Chondrocyte (in vitro differentiated cells): Measurements from ENCODE around the gene MICAL3. TPM values are rescaled to one million over a fixed set of nuclear protein-coding genes. Genes with fewer than 3 reads are reported as not detected.

ENCODE experiments used
- DNase-seq: peaks from one replicate; pipeline ENCODE4 v3.0.0; 2021; ENCODE audit warnings: mixed read lengths, low spot score
- H3K27ac Mint-ChIP-seq: one replicate; pipeline ENCODE4 v1.8.0; 2021; ENCODE audit warnings: mild to moderate bottlenecking, moderate library complexity, mixed read lengths; ENCODE audit not compliant: unreplicated experiment
- H3K27me3 Mint-ChIP-seq: 2 replicates; pipeline ENCODE4 v1.8.0; 2021; ENCODE audit warnings: low read depth, mixed read lengths
- H3K36me3 Mint-ChIP-seq: 2 replicates; pipeline ENCODE4 v1.8.0; 2021; ENCODE audit warnings: low read depth, mixed read lengths
- H3K4me1 Mint-ChIP-seq: 2 replicates; pipeline ENCODE4 v1.8.0; 2021; ENCODE audit warnings: low read depth, mild to moderate bottlenecking, mixed read lengths
- H3K4me3 Mint-ChIP-seq: one replicate; pipeline ENCODE4 v1.8.0; 2021; ENCODE audit warnings: mild to moderate bottlenecking, moderate library complexity, mixed read lengths; ENCODE audit not compliant: unreplicated experiment
- H3K9me3 Mint-ChIP-seq: 2 replicates; pipeline ENCODE4 v1.8.0; 2021; ENCODE audit warnings: low read depth, mixed read lengths
- CTCF ChIP-seq: fragments of 200-600 bp; sonication (generic); IDR thresholded peaks from 2 replicates; pipeline ENCODE4 v1.5.0; 2021; ENCODE audit warnings: antibody characterized with exemption, mild to moderate bottlenecking, moderate library complexity
- total RNA-seq: library from RNA; stranded (reverse); gene quantifications from 3 replicates; pipeline ENCODE4 v1.2.1, GENCODE V29; 2021

MICAL3 gene
- total RNA-seq, 1 donor from 2014 or later: 68.2 TPM

- no peak overlapping the region for H3K4me3 Mint-ChIP-seq
- TF ChIP-seq CTCF: no peak
- no peak overlapping the region for H3K27ac Mint-ChIP-seq
- H3K9me3 Mint-ChIP-seq: no peaks in the 10 kb centered on the region
- H3K27me3 Mint-ChIP-seq: no peaks in the 10 kb centered on the region
- H3K36me3 Mint-ChIP-seq: peaks cover 4% of the 10 kb centered on the region
- no peak for DNase-seq
- H3K4me1 Mint-ChIP-seq: no peaks in the 10 kb centered on the region
Measured at GRCh38 chr22:17789379-17790200, 234.8 kb downstream of the MICAL3 start.

GRCh38 chr22:17788528-17789378, 235.6 kb downstream of the MICAL3 start:
- no peak for TF ChIP-seq CTCF
- no peaks in the 10 kb centered on the region for H3K9me3 Mint-ChIP-seq

GRCh38 chr22:17787716-17788330, 236.5 kb downstream of the MICAL3 start:
- TF ChIP-seq CTCF: no peak
- H3K4me3 Mint-ChIP-seq: no peak overlapping the region
- H3K27ac Mint-ChIP-seq: no peak overlapping the region
- no peaks in the 10 kb centered on the region for H3K9me3 Mint-ChIP-seq
- peaks cover 5% of the 10 kb centered on the region for H3K4me1 Mint-ChIP-seq
- no peaks in the 10 kb centered on the region for H3K36me3 Mint-ChIP-seq
- H3K27me3 Mint-ChIP-seq: no peaks in the 10 kb centered on the region
- DNase-seq: no peak

More at GRCh38 chr22:17788528-17789378, 235.6 kb downstream of the MICAL3 start:
- Mint-ChIP-seq H3K4me3 (no peak overlapping the region), H3K4me1 (no peaks in the 10 kb centered on the region), H3K27me3 (no peaks in the 10 kb centered on the region), H3K27ac (no peak overlapping the region), H3K36me3 (peaks cover 2% of the 10 kb centered on the region)
- DNase-seq: no peak

- no peak for DNase-seq
- Mint-ChIP-seq H3K9me3 (no peaks in the 10 kb centered on the region), H3K4me3 (no peak overlapping the region), H3K36me3 (no peaks in the 10 kb centered on the region), H3K4me1 (peaks cover 11% of the 10 kb centered on the region), H3K27me3 (no peaks in the 10 kb centered on the region), H3K27ac (no peak overlapping the region)
- no peak for TF ChIP-seq CTCF
Measured at GRCh38 chr22:17787241-17787640, 237.1 kb downstream of the MICAL3 start.
